Natural killer cell (primary cell): ENCODE measurements around the gene NAA10. TPM values are rescaled to one million over a fixed set of nuclear protein-coding genes. Genes with fewer than 3 reads are reported as not detected.
A peak's percentile ranks its signal among the peaks of the same experiment; 100 is the strongest.

Source experiments
- ATAC-seq, 3 donors: fragments of 150-1000 bp in 2 of 3; fragments of 200-7000 bp in 1 of 3; cut with Tn5 transposase; 1 replicate in 1 of 3; 2 replicates in 2 of 3; pipeline ENCODE4 v1.10.0; 2021; ENCODE audit warnings: mild to moderate bottlenecking in 2 of 3, moderate library complexity in 2 of 3
- DNase-seq, 2 donors: peaks; one replicate each; pipeline versions ENCODE4 v3.0.0 to v3.0.0-alpha.2; 2013 to 2021; ENCODE audit warnings: mixed read lengths in 1 of 2
- H3K27ac ChIP-seq: one replicate; pipeline ENCODE4 v1.5.1; 2013; ENCODE audit warnings: mild to moderate bottlenecking, low read length
- H3K27me3 ChIP-seq: one replicate; pipeline ENCODE4 v1.6.1; 2013; ENCODE audit warnings: low read length; ENCODE audit not compliant: control insufficient read depth, insufficient read depth
- H3K36me3 ChIP-seq: one replicate; pipeline ENCODE4 v1.6.1; 2013; ENCODE audit warnings: low read length; ENCODE audit not compliant: control insufficient read depth, insufficient read depth
- H3K4me1 ChIP-seq: one replicate; pipeline ENCODE4 v1.6.1; 2013; ENCODE audit warnings: low read length; ENCODE audit not compliant: control insufficient read depth, insufficient read depth
- H3K4me3 ChIP-seq: one replicate; pipeline ENCODE4 v1.5.1; 2013; ENCODE audit warnings: low read length
- H3K9me3 ChIP-seq: one replicate; pipeline ENCODE4 v1.6.1; 2013; ENCODE audit warnings: low read length; ENCODE audit not compliant: control insufficient read depth, insufficient read depth
- H3K27ac Mint-ChIP-seq, 2 donors: one replicate each; pipeline ENCODE4 v1.8.0; 2022; ENCODE audit warnings: mild to moderate bottlenecking in 2 of 2, mixed read lengths in 2 of 2, moderate library complexity in 1 of 2
- H3K27me3 Mint-ChIP-seq, 2 donors: one replicate each; pipeline ENCODE4 v1.8.0; 2022; ENCODE audit warnings: low read depth in 2 of 2, mixed read lengths in 2 of 2
- H3K36me3 Mint-ChIP-seq: one replicate; pipeline ENCODE4 v1.8.0; 2022; ENCODE audit warnings: mixed read lengths
- H3K4me1 Mint-ChIP-seq, 2 donors: one replicate each; pipeline ENCODE4 v1.8.0; 2022; ENCODE audit warnings: mixed read lengths in 2 of 2
- H3K4me3 Mint-ChIP-seq: one replicate; pipeline ENCODE4 v1.8.0; 2022; ENCODE audit warnings: mild to moderate bottlenecking, moderate library complexity, mixed read lengths
- H3K9me3 Mint-ChIP-seq, 2 donors: one replicate each; pipeline ENCODE4 v1.8.0; 2022; ENCODE audit warnings: mixed read lengths in 2 of 2
- WGBS: methylation state at CpG from one replicate; pipeline ENCODE4 v1.1.7; 2013; ENCODE audit warnings: missing lambda C conversion rate; ENCODE audit not compliant: insufficient coverage; 5-methylcytosine and 5-hydroxymethylcytosine counted together
- intact Hi-C: fragments of 100-400 bp; cut with micrococcal nuclease; formaldehyde crosslinking; loops from one replicate; pipeline ENCODE4 v1.14.2; 2022
- total RNA-seq, 4 donors: library from RNA; stranded (reverse); fragments of 120-200 nt in 1 of 4; gene quantifications; one replicate each; pipeline versions ENCODE4 v1.2.3 to v1.2.4, GENCODE V29; 2013 to 2022
- TF ChIP-seq, protein P1 (sequence below): fragments of 200-600 bp; IDR thresholded peaks from one replicate; pipeline ENCODE4 v1.8.0; 2022; ENCODE audit warnings: antibody characterized with exemption

NAA10 gene
- total RNA-seq, 3 donors from 2014 or later (not counting 1 experiment from before 2014, with no cell fraction given), result 63.4 to 82.3 (median 73.1) TPM

DNA sequence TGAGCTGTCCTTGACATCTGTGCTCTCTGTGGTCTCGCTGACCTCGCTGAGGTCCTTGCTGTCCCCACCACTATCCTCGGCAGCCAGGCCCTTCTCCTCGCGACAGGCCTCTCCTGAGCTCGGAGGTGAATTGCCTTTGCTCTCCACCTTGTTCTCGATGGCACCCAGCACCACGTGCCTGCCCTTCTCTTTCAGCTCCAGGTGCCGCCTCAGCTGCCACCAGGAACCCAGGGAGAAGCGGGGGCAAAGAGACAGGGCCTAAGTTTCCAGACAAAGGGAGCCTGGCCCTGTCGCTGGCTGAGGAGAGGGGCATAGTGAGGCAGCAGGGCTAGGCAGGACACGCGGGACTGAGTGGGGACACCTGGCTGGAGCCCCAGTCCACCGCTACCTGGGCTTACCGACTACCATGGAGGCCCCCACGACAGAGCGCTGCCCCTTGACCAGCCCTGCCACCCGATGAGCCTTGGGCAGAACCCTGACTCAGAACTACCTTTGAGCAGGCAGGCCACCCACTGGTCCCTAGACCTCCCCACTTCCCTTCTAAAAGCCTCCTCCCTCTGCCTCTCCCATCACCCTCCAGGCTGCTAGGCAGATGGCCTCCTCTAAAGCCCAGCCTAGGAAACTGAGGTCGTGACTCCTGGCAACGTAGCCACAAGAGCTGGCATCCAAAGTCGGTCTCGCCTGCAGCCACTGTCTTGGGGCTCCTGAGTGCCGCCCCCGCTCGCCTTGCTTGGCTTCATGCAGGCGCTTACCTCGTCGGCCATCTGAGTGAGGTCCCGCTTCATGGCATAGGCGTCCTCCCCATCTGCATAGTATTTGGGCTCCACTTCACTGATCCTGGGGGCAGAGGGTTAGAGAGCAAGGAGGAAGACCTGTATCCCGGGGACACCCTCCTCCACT lies 4.6 kb downstream of the NAA10 start:
- Histone ChIP-seq H3K9me3 (no peaks in the 10 kb centered on the region), H3K4me1 (peaks cover 49% of the 10 kb centered on the region), H3K27ac (no peak overlapping the region), H3K36me3 (peaks cover 22% of the 10 kb centered on the region), H3K4me3 (no peak overlapping the region), H3K27me3 (no peaks in the 10 kb centered on the region)
- ATAC-seq (no peak), DNase-seq (no peak)
- Mint-ChIP-seq H3K27me3 (no peaks in the 10 kb centered on the region), H3K4me1 (peaks cover 16 to 39% of the 10 kb centered on the region in 2 donors), H3K9me3 (no peaks in the 10 kb centered on the region), H3K36me3 (no peaks in the 10 kb centered on the region), H3K4me3 (no peak overlapping the region), H3K27ac (no peak overlapping the region)
- intact Hi-C loops, result no loop called here
- TF ChIP-seq, protein P1, sequence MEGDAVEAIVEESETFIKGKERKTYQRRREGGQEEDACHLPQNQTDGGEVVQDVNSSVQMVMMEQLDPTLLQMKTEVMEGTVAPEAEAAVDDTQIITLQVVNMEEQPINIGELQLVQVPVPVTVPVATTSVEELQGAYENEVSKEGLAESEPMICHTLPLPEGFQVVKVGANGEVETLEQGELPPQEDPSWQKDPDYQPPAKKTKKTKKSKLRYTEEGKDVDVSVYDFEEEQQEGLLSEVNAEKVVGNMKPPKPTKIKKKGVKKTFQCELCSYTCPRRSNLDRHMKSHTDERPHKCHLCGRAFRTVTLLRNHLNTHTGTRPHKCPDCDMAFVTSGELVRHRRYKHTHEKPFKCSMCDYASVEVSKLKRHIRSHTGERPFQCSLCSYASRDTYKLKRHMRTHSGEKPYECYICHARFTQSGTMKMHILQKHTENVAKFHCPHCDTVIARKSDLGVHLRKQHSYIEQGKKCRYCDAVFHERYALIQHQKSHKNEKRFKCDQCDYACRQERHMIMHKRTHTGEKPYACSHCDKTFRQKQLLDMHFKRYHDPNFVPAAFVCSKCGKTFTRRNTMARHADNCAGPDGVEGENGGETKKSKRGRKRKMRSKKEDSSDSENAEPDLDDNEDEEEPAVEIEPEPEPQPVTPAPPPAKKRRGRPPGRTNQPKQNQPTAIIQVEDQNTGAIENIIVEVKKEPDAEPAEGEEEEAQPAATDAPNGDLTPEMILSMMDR, result no peak
- WGBS, result 94% methylated on average over 30 of the region's 31 CpGs

DNA sequence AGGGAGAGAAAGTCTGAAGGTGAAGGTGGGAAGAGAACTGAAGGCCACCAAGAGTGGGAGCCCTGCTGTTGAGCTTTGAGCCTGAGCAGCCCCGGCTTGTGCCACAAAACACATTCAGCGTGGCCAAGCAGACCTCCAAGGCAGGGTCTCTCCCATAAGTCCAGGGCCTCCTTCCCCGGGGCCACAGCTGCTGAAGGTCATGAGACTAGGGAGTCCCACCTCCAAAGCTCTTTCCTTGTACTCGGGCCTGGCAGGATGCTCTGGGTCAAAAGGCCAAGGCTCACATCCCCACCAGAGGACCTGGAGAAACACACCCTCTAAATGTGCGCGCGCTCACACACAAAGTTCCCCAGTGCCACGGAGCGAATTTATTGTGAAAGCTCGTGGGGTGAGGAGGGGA lies 5.3 kb downstream of the NAA10 start:
- WGBS, result 90% methylated on average over 10 of the region's 10 CpGs
- ATAC-seq, result no peak
- Mint-ChIP-seq H3K27ac (peak overlapping the region; percentile 91 to 96), H3K4me1 (peaks cover 23 to 45% of the 10 kb centered on the region in 2 donors), H3K4me3 (no peak overlapping the region), H3K36me3 (no peaks in the 10 kb centered on the region), H3K9me3 (no peaks in the 10 kb centered on the region), H3K27me3 (no peaks in the 10 kb centered on the region)
- H3K27me3 ChIP-seq, result no peaks in the 10 kb centered on the region
- intact Hi-C loops, result loop anchor here (5.0 to 10.0 kb wide), 2 partner anchors 38 to 165 kb away; partner anchors contain the start of gene MECP2
- H3K4me1 ChIP-seq, result peaks cover 55% of the 10 kb centered on the region
- peak overlapping the region; percentile 30 for H3K27ac ChIP-seq
- no peak overlapping the region for H3K4me3 ChIP-seq
- DNase-seq, result no peak
- TF ChIP-seq, protein P1, result no peak
- no peaks in the 10 kb centered on the region for H3K9me3 ChIP-seq
- H3K36me3 ChIP-seq, result peaks cover 22% of the 10 kb centered on the region

DNA sequence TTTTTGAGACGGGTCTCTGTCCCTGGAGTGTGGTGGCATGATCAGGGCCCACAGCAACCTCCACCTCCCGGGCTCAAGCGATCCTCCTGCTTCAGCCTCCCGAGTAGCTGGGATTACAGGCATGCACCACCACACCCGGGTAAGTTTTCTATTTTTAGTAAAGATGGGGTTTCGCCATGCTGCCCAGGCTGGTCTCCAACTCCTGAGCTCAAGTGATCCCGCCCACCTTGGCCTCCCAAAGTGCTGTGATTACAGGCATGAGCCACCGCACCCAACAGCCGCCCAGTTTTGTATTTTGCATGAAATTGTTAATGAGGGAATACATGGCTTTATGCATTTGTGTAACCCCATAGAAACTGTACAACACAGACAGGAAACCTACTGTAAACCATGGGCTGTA lies 6.0 kb downstream of the NAA10 start:
- H3K27me3 ChIP-seq, result no peaks in the 10 kb centered on the region
- WGBS, result 25% methylated on average over 2 of the region's 9 CpGs
- H3K36me3 ChIP-seq, result peaks cover 22% of the 10 kb centered on the region
- Mint-ChIP-seq H3K4me3 (peak overlapping the region; percentile 19), H3K36me3 (no peaks in the 10 kb centered on the region), H3K9me3 (no peaks in the 10 kb centered on the region), H3K27ac (peak overlapping the region; percentile 91 to 96), H3K27me3 (no peaks in the 10 kb centered on the region), H3K4me1 (peaks cover 28 to 46% of the 10 kb centered on the region in 2 donors)
- peak overlapping the region; percentile 21 for H3K4me3 ChIP-seq
- no peaks in the 10 kb centered on the region for H3K9me3 ChIP-seq
- ATAC-seq (no peak), DNase-seq (no peak)
- TF ChIP-seq, protein P1, result no peak
- H3K27ac ChIP-seq, result peak overlapping the region; percentile 49
- H3K4me1 ChIP-seq, result peaks cover 56% of the 10 kb centered on the region
- intact Hi-C loops, result loop anchor here (5.0 to 10.0 kb wide), 2 partner anchors 38 to 166 kb away; partner anchors contain the start of gene MECP2
